Gastrocnemius medialis (tissue), 4 donors: ENCODE data around the gene DCUN1D5.

Source experiments
- CTCF ChIP-seq, 5 experiments: fragments of 450-650 bp in 3 of 5; fragments of 200-600 bp in 2 of 5; sonication (generic) in 2 of 5; IDR thresholded peaks in 4 of 5; conservative IDR thresholded peaks in 1 of 5; 1 replicate in 4 of 5; 2 replicates in 1 of 5; pipeline ENCODE4 v1.5.1; 2016 to 2019; ENCODE audit warnings: antibody characterized with exemption in 5 of 5, mild to moderate bottlenecking in 3 of 5, moderate library complexity in 3 of 5
- POLR2A ChIP-seq, 2 donors: fragments of 450-650 bp; IDR thresholded peaks; one replicate each; pipeline ENCODE4 v1.6.1; 2017; ENCODE audit warnings: antibody characterized with exemption in 2 of 2, mild to moderate bottlenecking in 2 of 2, moderate library complexity in 2 of 2

GRCh38 chr11:103016031-103016430 lies 75.9 kb downstream of the DCUN1D5 start:
- no peak for TF ChIP-seq CTCF (IDR thresholded peaks at IDR 0.05 in 4 of 5, conservative IDR thresholded peaks at IDR 0.05 in 1 of 5)
- no peak for TF ChIP-seq POLR2A (IDR thresholded peaks at IDR 0.05)
